Neuronal stem cell (in vitro differentiated cells): ENCODE data around the gene ENTPD2.

Source experiments
- DNase-seq: peaks from one replicate; pipeline ENCODE4 v3.0.0-alpha.2; 2013; ENCODE audit warnings: low spot score
- H2AFZ ChIP-seq: one replicate; pipeline ENCODE4 v1.6.1; 2013; ENCODE audit warnings: mild to moderate bottlenecking, low read length, inconsistent platforms
- H2AK5ac ChIP-seq: 2 replicates; pipeline ENCODE4 v1.6.1; 2013; ENCODE audit warnings: low read depth, mild to moderate bottlenecking, inconsistent platforms, low read length, moderate library complexity, mixed read lengths
- H2BK120ac ChIP-seq: 2 replicates; pipeline ENCODE4 v1.6.1; 2013; ENCODE audit warnings: low read depth, mild to moderate bottlenecking, inconsistent platforms, low read length, moderate library complexity, mixed read lengths
- H2BK12ac ChIP-seq: one replicate; pipeline ENCODE4 v1.6.1; 2013; ENCODE audit warnings: low read length, inconsistent platforms
- H2BK15ac ChIP-seq: 2 replicates; pipeline ENCODE4 v1.6.1; 2013; ENCODE audit warnings: mild to moderate bottlenecking, low read length, inconsistent platforms, mixed read lengths
- H2BK5ac ChIP-seq: one replicate; pipeline ENCODE4 v1.6.1; 2013; ENCODE audit warnings: inconsistent platforms, mild to moderate bottlenecking, low read length, moderate library complexity
- H3K14ac ChIP-seq: one replicate; pipeline ENCODE4 v1.6.1; 2013; ENCODE audit warnings: low read length, inconsistent platforms
- H3K18ac ChIP-seq: 2 replicates; pipeline ENCODE4 v1.6.1; 2013; ENCODE audit warnings: low read length, inconsistent platforms
- H3K23ac ChIP-seq: 2 replicates; pipeline ENCODE4 v1.6.1; 2013; ENCODE audit warnings: low read depth, mild to moderate bottlenecking, mixed read lengths, low read length, inconsistent platforms; ENCODE audit not compliant: poor library complexity
- H3K27ac ChIP-seq: replicated peaks from 3 replicates; pipeline ENCODE4 v1.5.1; 2013; ENCODE audit warnings: low read length, inconsistent platforms
- H3K27me3 ChIP-seq, 3 experiments: 2 replicates each; pipeline ENCODE4 v1.6.1; 2013; ENCODE audit warnings: low read length in 3 of 3, mild to moderate bottlenecking in 2 of 3, inconsistent platforms in 1 of 3, low read depth in 1 of 3, mixed read lengths in 1 of 3, moderate library complexity in 1 of 3; ENCODE audit not compliant: control insufficient read depth in 3 of 3, insufficient read depth in 3 of 3
- H3K36me3 ChIP-seq, 2 donors: replicated peaks in 1 of 2; 2 replicates each; pipeline ENCODE4 v1.6.1; 2013; ENCODE audit warnings: low read length in 2 of 2; ENCODE audit not compliant: control insufficient read depth in 2 of 2, insufficient read depth in 2 of 2
- H3K4ac ChIP-seq: 2 replicates; pipeline ENCODE4 v1.6.1; 2013; ENCODE audit warnings: inconsistent platforms, mild to moderate bottlenecking, low read length, moderate library complexity
- H3K4me1 ChIP-seq, 2 donors: 1 replicate in 1 of 2; 2 replicates in 1 of 2; pipeline ENCODE4 v1.6.1; 2013; ENCODE audit warnings: low read length in 2 of 2, low read depth in 1 of 2; ENCODE audit not compliant: control insufficient read depth in 2 of 2, insufficient read depth in 1 of 2
- H3K4me2 ChIP-seq: one replicate; pipeline ENCODE4 v1.6.1; 2013; ENCODE audit warnings: mild to moderate bottlenecking, low read length, inconsistent platforms; ENCODE audit not compliant: insufficient read depth, poor library complexity, severe bottlenecking
- H3K4me3 ChIP-seq, 2 donors: 2 replicates each; pipeline ENCODE4 v1.5.1; 2013; ENCODE audit warnings: low read length in 2 of 2, mild to moderate bottlenecking in 2 of 2, inconsistent platforms in 1 of 2, moderate library complexity in 1 of 2
- H3K79me1 ChIP-seq: one replicate; pipeline ENCODE4 v1.6.1; 2013; ENCODE audit warnings: low read depth, mild to moderate bottlenecking, inconsistent platforms, low read length, moderate library complexity
- H3K9ac ChIP-seq: one replicate; pipeline ENCODE4 v1.6.1; 2013; ENCODE audit warnings: mild to moderate bottlenecking, low read depth, low read length, inconsistent platforms; ENCODE audit not compliant: poor library complexity
- H3K9me3 ChIP-seq, 2 donors: replicated peaks in 1 of 2; 2 replicates each; pipeline versions ENCODE3 to v1.6.1; 2013; ENCODE audit warnings: low read length in 2 of 2, mild to moderate bottlenecking in 2 of 2, inconsistent platforms in 1 of 2, low read depth in 1 of 2, mixed read lengths in 1 of 2, moderate library complexity in 1 of 2; ENCODE audit not compliant: control insufficient read depth in 2 of 2, insufficient read depth in 1 of 2
- H4K8ac ChIP-seq: one replicate; pipeline ENCODE4 v1.6.1; 2013; ENCODE audit warnings: low read depth, mild to moderate bottlenecking, inconsistent platforms, low read length, moderate library complexity
- H4K91ac ChIP-seq: one replicate; pipeline ENCODE4 v1.6.1; 2013; ENCODE audit warnings: low read length, low read depth, mild to moderate bottlenecking, inconsistent platforms; ENCODE audit not compliant: poor library complexity
- WGBS, 2 donors: extraction: QIAGEN DNeasy Blood & Tissue Kit; methylation state at CpG; one replicate each; pipeline ENCODE4 v1.1.7; 2013; ENCODE audit warnings: missing lambda C conversion rate in 2 of 2, mixed read lengths in 1 of 2; ENCODE audit not compliant: insufficient read length in 2 of 2, insufficient replicate concordance in 1 of 2; ENCODE audit errors: extremely low coverage in 2 of 2; 5-methylcytosine and 5-hydroxymethylcytosine counted together

ENTPD2 gene

GRCh38 chr9:137009938-137010732 lies 43.7 kb downstream of the ENTPD2 start:
- Histone ChIP-seq H3K14ac (no peak overlapping the region), H2BK5ac (no peak overlapping the region), H2BK15ac (no peak overlapping the region), H2AK5ac (no peak overlapping the region), H3K9ac (peak overlapping the region; percentile 60), H3K79me1 (peaks cover 3% of the 10 kb centered on the region), H3K18ac (no peak overlapping the region), H2BK12ac (no peak overlapping the region), H2AFZ (no peak overlapping the region), H4K91ac (no peak overlapping the region), H3K27me3 (no peaks in the 10 kb centered on the region), H4K8ac (no peak overlapping the region), H3K4me2 (no peak overlapping the region), H3K23ac (peak overlapping the region; percentile 55), H3K9me3 (peaks cover 2 to 3% of the 10 kb centered on the region in 2 donors), H2BK120ac (no peak overlapping the region), H3K36me3 (peaks cover 13 to 23% of the 10 kb centered on the region in 2 donors), H3K27ac (no peak overlapping the region), H3K4me1 (peaks cover 0 to 8% of the 10 kb centered on the region in 2 donors), H3K4ac (no peak overlapping the region), H3K4me3 (peak overlapping the region in 1 of 2 donors; percentile 62)
- no peak for DNase-seq
- no CpG with 5 or more reads among the region's 49 CpGs for whole genome bisulfite sequencing, 2 donors

DNA sequence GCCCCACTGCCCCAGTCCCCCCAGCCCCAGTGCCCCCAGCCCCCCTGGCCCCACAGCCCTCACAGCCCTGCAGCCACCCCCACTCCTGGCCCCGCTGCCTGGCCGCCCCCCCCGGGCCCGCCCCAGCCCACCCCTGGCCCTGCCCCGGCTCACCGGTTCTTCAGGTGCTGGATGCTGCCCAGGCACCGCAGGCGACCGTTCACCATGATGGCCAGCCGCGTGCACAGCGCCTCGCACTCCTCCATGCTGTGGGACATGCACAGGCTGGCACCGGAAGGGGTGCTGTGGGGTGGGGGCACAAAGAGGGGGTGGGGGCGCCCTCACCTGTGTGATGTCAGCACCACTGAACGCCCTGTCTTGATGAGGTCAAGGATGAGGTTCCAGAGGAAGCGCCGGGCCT lies 44.6 kb downstream of the ENTPD2 start:
- Histone ChIP-seq H2BK120ac (no peak overlapping the region), H3K14ac (no peak overlapping the region), H3K36me3 (peaks cover 8 to 15% of the 10 kb centered on the region in 2 donors), H3K23ac (peak overlapping the region; percentile 55), H4K8ac (no peak overlapping the region), H3K4me2 (no peak overlapping the region), H3K9me3 (peaks cover 2 to 3% of the 10 kb centered on the region in 2 donors), H4K91ac (no peak overlapping the region), H3K18ac (no peak overlapping the region), H3K27me3 (no peaks in the 10 kb centered on the region), H3K79me1 (peaks cover 3% of the 10 kb centered on the region), H2BK15ac (no peak overlapping the region), H3K4me3 (no peak overlapping the region), H3K4ac (no peak overlapping the region), H2AFZ (no peak overlapping the region), H3K4me1 (peaks cover 0 to 8% of the 10 kb centered on the region in 2 donors), H2AK5ac (no peak overlapping the region), H2BK12ac (no peak overlapping the region), H3K9ac (no peak overlapping the region), H2BK5ac (no peak overlapping the region), H3K27ac (no peak overlapping the region)
- WGBS, 2 donors: no CpG with 5 or more reads among the region's 18 CpGs
- no peak for DNase-seq

DNA sequence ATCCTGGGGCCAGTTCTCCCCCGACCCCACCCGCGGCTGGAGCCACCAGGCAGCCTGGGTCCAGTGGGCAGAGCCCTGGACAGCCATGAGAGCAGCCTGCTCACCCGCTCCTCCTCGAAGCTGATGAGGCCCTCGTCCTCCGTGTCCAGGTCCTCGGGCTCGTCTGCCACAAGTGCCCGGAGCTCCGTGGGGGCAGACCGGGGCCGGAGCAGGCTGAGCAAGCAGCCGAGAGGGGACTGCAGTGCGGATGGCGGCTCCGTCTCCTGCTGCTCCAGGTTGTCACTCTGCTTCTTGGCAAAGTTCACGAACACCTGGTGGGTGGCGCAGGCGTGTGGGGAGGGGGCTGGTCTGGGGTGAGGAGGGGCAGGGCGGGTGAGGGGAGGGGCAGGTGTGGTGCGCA lies 45.5 kb downstream of the ENTPD2 start:
- DNase-seq: no peak
- Histone ChIP-seq H4K91ac (no peak overlapping the region), H3K4me3 (no peak overlapping the region), H3K18ac (peak overlapping the region; percentile 48), H2AFZ (no peak overlapping the region), H3K79me1 (no peaks in the 10 kb centered on the region), H3K27ac (no peak overlapping the region), H2BK5ac (peak overlapping the region; percentile 53), H2BK120ac (no peak overlapping the region), H3K14ac (no peak overlapping the region), H2AK5ac (no peak overlapping the region), H3K9me3 (peaks cover 2 to 3% of the 10 kb centered on the region in 2 donors), H3K27me3 (no peaks in the 10 kb centered on the region), H3K23ac (no peak overlapping the region), H4K8ac (no peak overlapping the region), H3K36me3 (peaks cover 8 to 10% of the 10 kb centered on the region in 2 donors), H3K4me2 (no peak overlapping the region), H3K9ac (no peak overlapping the region), H3K4me1 (peaks cover 0 to 8% of the 10 kb centered on the region in 2 donors), H2BK12ac (no peak overlapping the region), H2BK15ac (no peak overlapping the region), H3K4ac (no peak overlapping the region)
- WGBS, 2 donors: no CpG with 5 or more reads among the region's 22 CpGs

- Histone ChIP-seq H2AFZ (no peak overlapping the region), H3K4me3 (no peak overlapping the region), H3K4me1 (peaks cover 0 to 8% of the 10 kb centered on the region in 2 donors), H3K9ac (no peak overlapping the region), H3K79me1 (no peaks in the 10 kb centered on the region), H2BK120ac (no peak overlapping the region), H3K9me3 (peaks cover 2 to 3% of the 10 kb centered on the region in 2 donors), H3K36me3 (peaks cover 8 to 10% of the 10 kb centered on the region in 2 donors), H3K27me3 (no peaks in the 10 kb centered on the region), H3K18ac (peak overlapping the region; percentile 48), H4K91ac (no peak overlapping the region), H2BK15ac (no peak overlapping the region), H2BK12ac (no peak overlapping the region), H2AK5ac (no peak overlapping the region), H3K27ac (no peak overlapping the region), H3K23ac (no peak overlapping the region), H3K4me2 (no peak overlapping the region), H4K8ac (peak overlapping the region; percentile 43), H2BK5ac (peak overlapping the region; percentile 53), H3K14ac (no peak overlapping the region), H3K4ac (no peak overlapping the region)
- WGBS, 2 donors: no CpG with 5 or more reads among the region's 13 CpGs
- no peak for DNase-seq
Observed at GRCh38 chr9:137007816-137008270, 46.0 kb downstream of the ENTPD2 start.
